ENCODE data around the gene AGT.

DNA sequence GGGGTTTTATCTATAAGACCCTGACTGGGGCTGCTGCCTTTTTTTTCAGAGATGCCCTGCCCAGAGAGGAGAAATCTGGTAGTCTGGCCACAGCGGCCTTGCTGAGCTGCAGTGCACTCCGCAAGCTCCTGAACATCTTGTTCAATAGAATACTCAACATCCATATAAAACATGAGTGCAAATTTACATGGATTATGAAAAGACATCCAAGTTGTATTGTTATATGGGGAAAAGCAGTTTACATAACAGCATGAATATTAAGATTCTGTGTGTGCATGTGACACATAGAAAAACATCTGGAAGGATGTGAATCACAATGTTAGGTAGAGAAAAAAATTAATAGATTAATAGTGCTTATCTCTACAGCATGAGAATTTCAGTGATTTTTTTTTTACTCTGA, 55.2 kb downstream of the AGT start:
- no peak for TF ChIP-seq CTCF (optimal IDR thresholded peaks at IDR 0.05 in 1 of 3, IDR thresholded peaks at IDR 0.05 in 1 of 3, conservative IDR thresholded peaks at IDR 0.05 in 1 of 3; ENCODE audit: extremely low read depth in 1 of 3, insufficient read depth in 2 of 3, low read length in 3 of 3)
- TF ChIP-seq EZH2 (IDR thresholded peaks at IDR 0.05; ENCODE audit: low read length), result no peak
